ENCODE measurements around the gene METRN.

METRN gene

DNA sequence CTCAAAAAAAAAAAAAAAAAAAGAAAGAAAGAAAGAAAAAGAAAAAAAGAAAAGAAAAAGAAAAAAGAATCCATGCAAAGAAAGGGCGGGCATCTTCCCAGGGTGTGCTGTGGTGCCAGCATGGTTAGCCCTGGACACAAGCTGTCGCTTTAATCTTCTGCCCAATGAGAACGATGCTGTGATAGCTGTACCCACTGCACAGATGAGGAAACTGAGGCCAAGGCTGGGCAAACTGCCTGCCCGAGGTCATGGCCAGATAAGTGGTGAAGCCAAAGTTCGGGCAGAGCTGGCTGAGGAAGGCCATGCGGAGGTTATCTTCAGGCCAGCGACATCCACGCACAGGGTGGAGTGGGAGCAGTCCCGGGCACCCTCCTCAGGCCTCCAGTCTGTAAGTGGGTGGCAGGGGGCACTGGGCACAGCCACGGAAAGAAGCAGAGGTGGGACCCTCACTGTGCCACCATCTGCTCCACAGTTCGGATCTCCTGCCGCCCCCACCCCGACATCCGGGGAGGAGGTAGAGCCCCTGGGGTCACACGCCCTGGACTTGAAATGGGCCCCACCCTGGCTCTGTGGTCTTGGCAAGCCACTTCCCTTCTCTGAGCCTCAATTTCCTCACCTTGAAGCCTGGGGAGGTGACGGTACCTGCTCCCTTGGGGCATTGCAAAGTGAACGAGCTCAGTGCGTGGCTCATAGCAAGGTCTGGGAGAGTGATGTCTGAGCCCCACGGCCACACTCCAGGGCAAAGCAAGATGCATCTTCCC is 15.8 kb upstream of the METRN start:
- Histone ChIP-seq H3K9me3 (ENCODE audit: control insufficient read depth, low read length) (no peaks in the 10 kb centered on the region), H2BK12ac (ENCODE audit: low read length in 2 of 2) (no peak overlapping the region), H3K27ac (ENCODE audit: low read length, poor library complexity, severe bottlenecking) (no peak overlapping the region), H2AK5ac (ENCODE audit: low read length, severe bottlenecking) (no peak overlapping the region), H3K9ac (ENCODE audit: low read length) (no peak overlapping the region), H4K8ac (ENCODE audit: low read length) (no peak overlapping the region), H3K4me3 (ENCODE audit: insufficient read depth in 1 of 2, low read depth in 1 of 2, low read length in 2 of 2) (no peak overlapping the region), H3K4me2 (ENCODE audit: low read length, poor library complexity, severe bottlenecking) (no peak overlapping the region), H3K27me3 (ENCODE audit: control insufficient read depth in 1 of 2, insufficient read depth in 1 of 2, low read length in 2 of 2) (peaks cover 77 to 83% of the 10 kb centered on the region in 2 experiments), H2BK5ac (ENCODE audit: low read depth, low read length, poor library complexity, severe bottlenecking) (no peak overlapping the region), H3K18ac (ENCODE audit: low read depth in 1 of 2, low read length in 2 of 2) (no peak overlapping the region), H2BK120ac (ENCODE audit: low read depth, low read length) (no peak overlapping the region), H2AFZ (ENCODE audit: low read depth, low read length) (no peak overlapping the region), H3K36me3 (ENCODE audit: control insufficient read depth in 1 of 2, insufficient read depth in 2 of 2, low read depth in 1 of 2, low read length in 2 of 2) (peaks cover 0 to 3% of the 10 kb centered on the region in 2 experiments), H3K14ac (ENCODE audit: low read length in 2 of 2) (no peak overlapping the region), H4K91ac (ENCODE audit: low read length) (no peak overlapping the region), H3K4ac (ENCODE audit: low read depth in 1 of 2, low read length in 2 of 2) (no peak overlapping the region), H3K23ac (ENCODE audit: low read length in 2 of 2) (peak overlapping the region in 1 of 2 experiments; percentile 9), H2BK15ac (ENCODE audit: low read depth, poor library complexity, severe bottlenecking) (no peak overlapping the region), H3K79me1 (replicated peaks; ENCODE audit: low read length, poor library complexity, severe bottlenecking) (no peaks in the 10 kb centered on the region), H3K4me1 (ENCODE audit: control insufficient read depth, insufficient read depth, low read depth, low read length) (peaks cover 15% of the 10 kb centered on the region)
- no peak for DNase-seq
- WGBS = 78% methylated on average over 19 of the region's 19 CpGs

DNA sequence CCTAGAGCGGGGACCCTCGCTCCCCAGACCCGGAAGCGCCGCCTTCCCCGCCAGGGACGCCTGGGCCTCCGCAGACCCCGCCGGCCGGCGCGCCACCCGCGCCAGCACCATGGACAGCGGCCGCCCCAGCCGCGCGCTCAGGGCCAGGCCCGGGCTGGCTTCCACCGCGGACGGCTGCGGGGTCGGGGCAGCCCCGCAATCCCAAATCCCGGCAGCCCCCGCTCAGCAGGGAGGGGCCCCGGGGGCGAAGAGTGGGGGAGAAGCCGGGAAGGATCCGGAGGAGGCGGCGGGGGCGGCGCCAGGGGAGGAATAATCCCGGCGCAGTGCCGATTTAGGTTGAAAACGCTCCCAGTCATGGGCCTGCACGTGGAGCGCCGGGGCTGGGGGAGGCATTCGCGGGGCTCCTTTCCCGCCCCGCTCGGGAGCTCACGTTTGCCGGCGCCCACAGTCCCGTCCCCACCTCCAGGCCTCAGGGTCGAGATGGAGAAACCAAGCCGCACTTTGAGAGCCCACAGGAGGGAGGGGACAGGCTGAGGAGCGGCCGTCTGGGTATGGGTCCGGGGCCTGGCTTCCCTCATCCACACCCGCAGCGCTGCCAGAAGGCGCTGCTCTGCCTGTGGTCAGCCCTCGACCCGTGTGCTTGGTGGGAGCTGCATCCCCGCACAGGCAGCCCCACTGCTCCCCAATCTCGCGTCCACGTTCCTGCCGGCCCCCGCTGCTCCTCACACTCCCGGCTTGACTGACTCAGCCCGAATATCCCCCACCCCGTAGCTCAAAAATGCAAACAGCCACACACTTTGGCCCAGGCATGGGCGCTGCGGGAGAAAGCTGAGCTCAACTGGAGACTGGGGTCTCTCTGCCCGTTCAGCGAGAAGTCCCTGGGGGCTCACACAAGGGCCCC is 14.0 kb upstream of the METRN start:
- peaks cover 0 to 3% of the 10 kb centered on the region in 2 experiments for H3K36me3 ChIP-seq (ENCODE audit: control insufficient read depth in 1 of 2, insufficient read depth in 2 of 2, low read depth in 1 of 2, low read length in 2 of 2)
- H3K14ac ChIP-seq (ENCODE audit: low read length in 2 of 2) = no peak overlapping the region
- H2BK12ac ChIP-seq (ENCODE audit: low read length in 2 of 2) = no peak overlapping the region
- no peak overlapping the region for H2AK5ac ChIP-seq (ENCODE audit: low read length, severe bottlenecking)
- DNase-seq = no peak
- no peak overlapping the region for H4K91ac ChIP-seq (ENCODE audit: low read length)
- H2AFZ ChIP-seq (ENCODE audit: low read depth, low read length) = no peak overlapping the region
- H3K4ac ChIP-seq (ENCODE audit: low read depth in 1 of 2, low read length in 2 of 2) = no peak overlapping the region
- H3K27me3 ChIP-seq (ENCODE audit: control insufficient read depth in 1 of 2, insufficient read depth in 1 of 2, low read length in 2 of 2) = peaks cover 71 to 74% of the 10 kb centered on the region in 2 experiments
- no peak overlapping the region for H3K27ac ChIP-seq (ENCODE audit: low read length, poor library complexity, severe bottlenecking)
- WGBS = 12% methylated on average over 67 of the region's 76 CpGs
- no peak overlapping the region for H3K4me3 ChIP-seq (ENCODE audit: insufficient read depth in 1 of 2, low read depth in 1 of 2, low read length in 2 of 2)
- H3K9me3 ChIP-seq (ENCODE audit: control insufficient read depth, low read length) = no peaks in the 10 kb centered on the region
- peaks cover 6% of the 10 kb centered on the region for H3K4me1 ChIP-seq (ENCODE audit: control insufficient read depth, insufficient read depth, low read depth, low read length)
- no peak overlapping the region for H3K18ac ChIP-seq (ENCODE audit: low read depth in 1 of 2, low read length in 2 of 2)
- H4K8ac ChIP-seq (ENCODE audit: low read length) = no peak overlapping the region
- no peak overlapping the region for H2BK5ac ChIP-seq (ENCODE audit: low read depth, low read length, poor library complexity, severe bottlenecking)
- H3K23ac ChIP-seq (ENCODE audit: low read length in 2 of 2) = no peak overlapping the region
- peak overlapping the region; percentile 8 for H3K4me2 ChIP-seq (ENCODE audit: low read length, poor library complexity, severe bottlenecking)
- H2BK120ac ChIP-seq (ENCODE audit: low read depth, low read length) = no peak overlapping the region
- no peaks in the 10 kb centered on the region for H3K79me1 ChIP-seq (replicated peaks; ENCODE audit: low read length, poor library complexity, severe bottlenecking)
- H2BK15ac ChIP-seq (ENCODE audit: low read depth, poor library complexity, severe bottlenecking) = no peak overlapping the region
- no peak overlapping the region for H3K9ac ChIP-seq (ENCODE audit: low read length)

DNA sequence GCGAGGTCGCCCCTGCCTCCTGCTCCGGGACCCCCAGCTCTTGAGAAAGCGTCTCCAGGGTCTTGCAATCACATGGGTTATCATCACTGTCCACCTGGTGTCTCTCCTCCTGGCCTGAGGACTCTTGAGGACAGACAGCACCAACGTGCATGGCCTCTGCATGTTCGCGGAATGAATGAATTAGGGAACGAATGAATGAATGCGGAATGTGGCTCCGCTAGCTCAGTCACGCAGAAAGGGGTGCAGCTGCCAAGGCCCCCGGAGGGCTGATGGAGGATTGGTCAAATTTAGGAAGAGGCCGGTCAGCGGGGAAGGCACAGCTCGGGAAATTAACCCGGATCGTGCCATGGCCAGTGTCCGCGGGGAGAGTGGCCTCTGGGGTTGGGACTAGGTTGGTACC is 12.6 kb upstream of the METRN start:
- no peak overlapping the region for H4K91ac ChIP-seq (ENCODE audit: low read length)
- H3K4me3 ChIP-seq (ENCODE audit: insufficient read depth in 1 of 2, low read depth in 1 of 2, low read length in 2 of 2) = no peak overlapping the region
- H2BK12ac ChIP-seq (ENCODE audit: low read length in 2 of 2) = no peak overlapping the region
- H3K36me3 ChIP-seq (ENCODE audit: control insufficient read depth in 1 of 2, insufficient read depth in 2 of 2, low read depth in 1 of 2, low read length in 2 of 2) = no peaks in the 10 kb centered on the region
- H4K8ac ChIP-seq (ENCODE audit: low read length) = no peak overlapping the region
- H2BK15ac ChIP-seq (ENCODE audit: low read depth, poor library complexity, severe bottlenecking) = no peak overlapping the region
- WGBS = 82% methylated on average over 19 of the region's 19 CpGs
- no peak overlapping the region for H3K4ac ChIP-seq (ENCODE audit: low read depth in 1 of 2, low read length in 2 of 2)
- H3K23ac ChIP-seq (ENCODE audit: low read length in 2 of 2) = no peak overlapping the region
- H3K14ac ChIP-seq (ENCODE audit: low read length in 2 of 2) = no peak overlapping the region
- H3K9me3 ChIP-seq (ENCODE audit: control insufficient read depth, low read length) = no peaks in the 10 kb centered on the region
- H3K27ac ChIP-seq (ENCODE audit: low read length, poor library complexity, severe bottlenecking) = no peak overlapping the region
- no peak overlapping the region for H2AK5ac ChIP-seq (ENCODE audit: low read length, severe bottlenecking)
- H3K9ac ChIP-seq (ENCODE audit: low read length) = no peak overlapping the region
- no peak for DNase-seq
- H2BK5ac ChIP-seq (ENCODE audit: low read depth, low read length, poor library complexity, severe bottlenecking) = no peak overlapping the region
- H3K79me1 ChIP-seq (replicated peaks; ENCODE audit: low read length, poor library complexity, severe bottlenecking) = no peaks in the 10 kb centered on the region
- no peak overlapping the region for H2BK120ac ChIP-seq (ENCODE audit: low read depth, low read length)
- H3K18ac ChIP-seq (ENCODE audit: low read depth in 1 of 2, low read length in 2 of 2) = no peak overlapping the region
- no peak overlapping the region for H3K4me2 ChIP-seq (ENCODE audit: low read length, poor library complexity, severe bottlenecking)
- H3K4me1 ChIP-seq (ENCODE audit: control insufficient read depth, insufficient read depth, low read depth, low read length) = peaks cover 10% of the 10 kb centered on the region
- H3K27me3 ChIP-seq (ENCODE audit: control insufficient read depth in 1 of 2, insufficient read depth in 1 of 2, low read length in 2 of 2) = peaks cover 76% of the 10 kb centered on the region in 2 experiments
- H2AFZ ChIP-seq (ENCODE audit: low read depth, low read length) = no peak overlapping the region

DNA sequence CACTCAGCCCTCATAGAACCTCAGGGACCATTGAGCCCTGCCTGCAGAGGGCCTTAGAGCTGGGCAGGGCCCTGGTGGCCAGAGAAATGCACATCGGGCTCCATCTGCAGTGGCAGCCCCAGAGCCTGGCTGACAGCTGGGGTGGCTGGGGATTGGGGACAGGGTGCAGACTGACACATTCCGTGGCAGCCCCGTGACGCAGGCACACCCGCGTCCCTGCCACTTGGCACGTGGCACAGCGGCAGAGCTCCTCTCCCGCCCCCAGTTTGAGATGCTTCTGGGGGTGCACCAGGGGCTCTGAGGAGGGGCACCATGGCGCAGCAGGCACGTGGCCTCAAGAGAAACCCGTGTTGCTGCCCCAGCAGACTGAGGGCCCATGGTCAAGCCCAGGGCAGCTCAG is 11.5 kb upstream of the METRN start:
- H2BK120ac ChIP-seq (ENCODE audit: low read depth, low read length) = no peak overlapping the region
- no peak overlapping the region for H3K9ac ChIP-seq (ENCODE audit: low read length)
- H2BK12ac ChIP-seq (ENCODE audit: low read length in 2 of 2) = no peak overlapping the region
- no peak overlapping the region for H3K18ac ChIP-seq (ENCODE audit: low read depth in 1 of 2, low read length in 2 of 2)
- no peaks in the 10 kb centered on the region for H3K79me1 ChIP-seq (replicated peaks; ENCODE audit: low read length, poor library complexity, severe bottlenecking)
- H3K4me3 ChIP-seq (ENCODE audit: insufficient read depth in 1 of 2, low read depth in 1 of 2, low read length in 2 of 2) = no peak overlapping the region
- no peaks in the 10 kb centered on the region for H3K36me3 ChIP-seq (ENCODE audit: control insufficient read depth in 1 of 2, insufficient read depth in 2 of 2, low read depth in 1 of 2, low read length in 2 of 2)
- no peak overlapping the region for H3K4me2 ChIP-seq (ENCODE audit: low read length, poor library complexity, severe bottlenecking)
- H3K4me1 ChIP-seq (ENCODE audit: control insufficient read depth, insufficient read depth, low read depth, low read length) = peaks cover 10% of the 10 kb centered on the region
- peaks cover 83 to 84% of the 10 kb centered on the region in 2 experiments for H3K27me3 ChIP-seq (ENCODE audit: control insufficient read depth in 1 of 2, insufficient read depth in 1 of 2, low read length in 2 of 2)
- H2BK15ac ChIP-seq (ENCODE audit: low read depth, poor library complexity, severe bottlenecking) = no peak overlapping the region
- no peaks in the 10 kb centered on the region for H3K9me3 ChIP-seq (ENCODE audit: control insufficient read depth, low read length)
- no peak overlapping the region for H2AK5ac ChIP-seq (ENCODE audit: low read length, severe bottlenecking)
- H2AFZ ChIP-seq (ENCODE audit: low read depth, low read length) = no peak overlapping the region
- no peak overlapping the region for H2BK5ac ChIP-seq (ENCODE audit: low read depth, low read length, poor library complexity, severe bottlenecking)
- no peak overlapping the region for H4K8ac ChIP-seq (ENCODE audit: low read length)
- H3K14ac ChIP-seq (ENCODE audit: low read length in 2 of 2) = no peak overlapping the region
- H3K23ac ChIP-seq (ENCODE audit: low read length in 2 of 2) = peak overlapping the region in 1 of 2 experiments; percentile 27
- no peak overlapping the region for H4K91ac ChIP-seq (ENCODE audit: low read length)
- 79% methylated on average over 12 of the region's 12 CpGs for WGBS
- no peak overlapping the region for H3K4ac ChIP-seq (ENCODE audit: low read depth in 1 of 2, low read length in 2 of 2)
- no peak overlapping the region for H3K27ac ChIP-seq (ENCODE audit: low read length, poor library complexity, severe bottlenecking)
- DNase-seq = no peak
